Esophagus squamous epithelium (tissue), 5 donors: ENCODE data around the gene TENT4B. TPM values are rescaled to one million over a fixed set of nuclear protein-coding genes. Genes with fewer than 3 reads are reported as not detected.
"Not testable (repeated sequence)": the region's sequence is repeated elsewhere in the genome, so short reads cannot be mapped to it uniquely, and the experiment has no call there.

Source experiments
- DNase-seq: peaks from one replicate; lab custom pipeline; 2025; lab: John Stamatoyannopoulos, UW
- H3K27ac ChIP-seq, 4 donors: fragments of 200-600 bp; sonication (generic); one replicate each; pipeline ENCODE4 v1.5.1; 2016 to 2019; ENCODE audit warnings: mild to moderate bottlenecking in 1 of 4
- H3K27me3 ChIP-seq, 4 donors: fragments of 200-600 bp; sonication (generic); 1 replicate in 3 of 4; 2 replicates in 1 of 4; pipeline versions ENCODE4 v1.5.1 to v1.6.0; 2017 to 2021; ENCODE audit warnings: antibody characterized with exemption in 1 of 4
- H3K36me3 ChIP-seq, 3 donors: fragments of 200-600 bp; sonication (generic); one replicate each; pipeline ENCODE4 v1.5.1; 2016 to 2019
- H3K4me1 ChIP-seq, 3 donors: fragments of 200-600 bp; sonication (generic); one replicate each; pipeline ENCODE4 v1.5.1; 2017 to 2019
- H3K4me3 ChIP-seq, 4 donors: fragments of 200-600 bp; sonication (generic); 1 replicate in 3 of 4; 2 replicates in 1 of 4; pipeline ENCODE4 v1.5.1; 2016 to 2019; ENCODE audit warnings: mild to moderate bottlenecking in 2 of 4, moderate library complexity in 1 of 4
- H3K9me3 ChIP-seq, 3 donors: fragments of 200-600 bp; sonication (generic); one replicate each; pipeline ENCODE4 v1.5.1; 2016 to 2019
- CTCF ChIP-seq, 6 experiments: fragments of 450-650 bp in 4 of 6; fragments of 200-600 bp in 2 of 6; sonication (generic) in 2 of 6; IDR thresholded peaks; one replicate each; pipeline ENCODE4 v1.5.1; 2016 to 2019; ENCODE audit warnings: antibody characterized with exemption in 6 of 6, mild to moderate bottlenecking in 4 of 6, moderate library complexity in 4 of 6
- POLR2A ChIP-seq, 4 donors: fragments of 450-650 bp; IDR thresholded peaks; one replicate each; pipeline ENCODE4 v1.6.1; 2017; ENCODE audit warnings: antibody characterized with exemption in 4 of 4, mild to moderate bottlenecking in 4 of 4, moderate library complexity in 3 of 4
- WGBS, 2 donors: methylation state at CpG; one replicate each; pipeline ENCODE4 v1.1.5; 2018; 5-methylcytosine and 5-hydroxymethylcytosine counted together
- intact Hi-C: fragments of 100-400 bp; cut with DNase I; formaldehyde crosslinking; loops from one replicate; pipeline ENCODE4 v1.15.0; 2022
- total RNA-seq, 4 donors: library from RNA; depleted of rRNA; stranded (reverse); fragments of >200 nt; gene quantifications; one replicate each; pipeline ENCODE4 v1.1.0, GENCODE V29; 2016
- donor health status: DM: yes; HTN: yes; CAD: no.

TENT4B gene
- total RNA-seq, 4 donors from 2014 or later: 6.3 to 11.4 (median 8.4) TPM

GRCh38 chr16:50165473-50165872 lies 12.4 kb downstream of the TENT4B start:
- TF ChIP-seq POLR2A (IDR thresholded peaks at IDR 0.05): no peak
- no peak for TF ChIP-seq CTCF (IDR thresholded peaks at IDR 0.05)
- H3K27me3 ChIP-seq: no peaks in the 10 kb centered on the region
- H3K4me1 ChIP-seq: peaks cover 5 to 54% (median 15%) of the 10 kb centered on the region in 3 donors
- H3K36me3 ChIP-seq: peaks cover 0 to 10% (median 0%) of the 10 kb centered on the region in 3 donors
- H3K4me3 ChIP-seq: no peak overlapping the region
- DNase-seq: no peak
- 83 to 86% methylated on average over 2 of the region's 2 CpGs for WGBS, 2 donors
- no peaks in the 10 kb centered on the region for H3K9me3 ChIP-seq
- intact Hi-C loops: no loop called here
- no peak overlapping the region for H3K27ac ChIP-seq

GRCh38 chr16:50166511-50167500 lies 13.7 kb downstream of the TENT4B start:
- WGBS, 2 donors: 63 to 69% methylated on average over 8 to 9 of the region's 9 CpGs
- H3K4me3 ChIP-seq: no peak overlapping the region
- DNase-seq: no peak

GRCh38 chr16:50167556-50167955 lies 14.4 kb downstream of the TENT4B start:
- intact Hi-C loops: no loop called here
- no peak overlapping the region for H3K27ac ChIP-seq
- no peaks in the 10 kb centered on the region for H3K9me3 ChIP-seq
- no peaks in the 10 kb centered on the region for H3K27me3 ChIP-seq
- DNase-seq: no peak
- H3K4me1 ChIP-seq: peaks cover 0 to 35% (median 12%) of the 10 kb centered on the region in 3 donors
- no peak for TF ChIP-seq CTCF (IDR thresholded peaks at IDR 0.05)
- TF ChIP-seq POLR2A (IDR thresholded peaks at IDR 0.05): no peak
- no peak overlapping the region for H3K4me3 ChIP-seq
- WGBS, 2 donors: 88 to 90% methylated on average over 7 of the region's 7 CpGs
- peaks cover 0 to 10% (median 0%) of the 10 kb centered on the region in 3 donors for H3K36me3 ChIP-seq

More at GRCh38 chr16:50166511-50167500, 13.7 kb downstream of the TENT4B start:
- Histone ChIP-seq H3K9me3 (no peaks in the 10 kb centered on the region), H3K4me1 (peaks cover under 1 to 41% (median 15%) of the 10 kb centered on the region in 3 donors), H3K27me3 (no peaks in the 10 kb centered on the region), H3K27ac (no peak overlapping the region), H3K36me3 (peaks cover 0 to 10% (median 0%) of the 10 kb centered on the region in 3 donors)
- TF ChIP-seq CTCF (IDR thresholded peaks at IDR 0.05): no peak
- TF ChIP-seq POLR2A (IDR thresholded peaks at IDR 0.05): no peak
- intact Hi-C loops: no loop called here

- no peak overlapping the region for H3K27ac ChIP-seq
- 63% methylated on average over 2 of the region's 2 CpGs for WGBS, 2 donors
- no peak for DNase-seq
- peaks cover 6 to 37% (median 12%) of the 10 kb centered on the region in 3 donors for H3K4me1 ChIP-seq
- TF ChIP-seq CTCF (IDR thresholded peaks at IDR 0.05): no peak
- no peak for TF ChIP-seq POLR2A (IDR thresholded peaks at IDR 0.05)
- H3K27me3 ChIP-seq: no peaks in the 10 kb centered on the region
- H3K36me3 ChIP-seq: peaks cover 0 to under 1% (median 0%) of the 10 kb centered on the region in 3 donors
- intact Hi-C loops: no loop called here
- H3K4me3 ChIP-seq: no peak overlapping the region
- H3K9me3 ChIP-seq: no peaks in the 10 kb centered on the region
Measured at GRCh38 chr16:50169555-50170096, 16.5 kb downstream of the TENT4B start.

GRCh38 chr16:50171773-50172172 lies 18.7 kb downstream of the TENT4B start:
- intact Hi-C loops, H3K27ac ChIP-seq, H3K4me3 ChIP-seq, H3K27me3 ChIP-seq, H3K9me3 ChIP-seq, DNase-seq, H3K36me3 ChIP-seq: not testable (repeated sequence)
- WGBS, 2 donors: 82 to 83% methylated on average over 4 of the region's 4 CpGs
- H3K4me1 ChIP-seq: peaks cover 6 to 28% (median 8%) of the 10 kb centered on the region in 3 donors
